BJ (cell line): ENCODE measurements around the gene ZNF649. TPM values are rescaled to one million over a fixed set of nuclear protein-coding genes. Genes with fewer than 3 reads are reported as not detected.

Experiments
- CTCF ChIA-PET: fragments of 350-600 bp; formaldehyde crosslinking; extraction: SDS; loops from one replicate; lab custom pipeline; 2021; ENCODE audit warnings: antibody characterized with exemption, inconsistent platforms; lab: Yijun Ruan, JAX
- POLR2A ChIA-PET: fragments of 300-600 bp; sonication (Branson Sonifier 250); formaldehyde crosslinking; extraction: SDS; loops from one replicate; lab custom pipeline; 2021; ENCODE audit warnings: antibody characterized with exemption; lab: Charles Lee
- DNase-seq: peaks from one replicate; pipeline ENCODE4 v3.0.0-alpha.2; 2011; ENCODE audit warnings: low read depth
- H3K27me3 ChIP-seq: 2 replicates; pipeline ENCODE4 v1.6.0; 2011; ENCODE audit warnings: low read length; ENCODE audit not compliant: control insufficient read depth, insufficient read depth
- H3K36me3 ChIP-seq: 2 replicates; pipeline ENCODE4 v1.5.1; 2011; ENCODE audit warnings: low read length; ENCODE audit not compliant: control insufficient read depth, insufficient read depth
- H3K4me3 ChIP-seq: 2 replicates; pipeline ENCODE4 v1.5.1; 2011; ENCODE audit warnings: low read depth, mild to moderate bottlenecking, control low read depth, low read length
- CTCF ChIP-seq: IDR thresholded peaks from 2 replicates; pipeline ENCODE4 v1.5.1; 2011; ENCODE audit warnings: low read depth, mild to moderate bottlenecking, control low read depth, inconsistent platforms, low read length, moderate library complexity; ENCODE audit not compliant: insufficient read depth
- polyA plus RNA-seq: library from polyadenylated mRNA; depleted of rRNA; stranded (reverse); fragments of >200 nt; gene quantifications from 2 replicates; pipeline ENCODE4 v1.2.3, GENCODE V29; 2011

The ZNF649 gene
- polyA plus RNA-seq, 1 experiment = 2.5 TPM

DNA sequence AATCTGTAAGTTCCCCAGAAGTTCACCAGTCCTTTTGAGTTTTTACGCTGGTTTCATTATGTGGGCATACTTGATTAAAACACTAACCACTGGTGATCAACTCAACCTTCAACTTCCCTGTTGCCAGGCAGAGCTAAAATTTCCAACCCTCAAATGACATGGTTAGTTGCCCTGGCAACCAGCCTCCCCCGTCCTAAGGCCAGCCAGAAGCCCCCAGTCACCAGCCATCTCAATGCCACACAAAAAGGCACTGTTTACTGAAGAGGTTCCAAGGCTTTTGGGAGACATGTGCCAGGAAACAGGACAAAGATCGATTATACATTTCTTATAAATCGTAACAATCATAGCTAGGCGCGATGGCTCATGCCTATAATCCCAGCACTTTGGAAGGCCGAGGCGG is 1.6 kb downstream of the ZNF649 start:
- TF ChIP-seq CTCF = no peak
- Histone ChIP-seq H3K27me3 (peaks cover 3% of the 10 kb centered on the region; the same call in 1 of the 2 replicates), H3K4me3 (no peak overlapping the region), H3K36me3 (peaks cover 1% of the 10 kb centered on the region; the same call in 1 of the 2 replicates)
- DNase-seq = no peak
- ChIA-PET POLR2A (no interaction called here), CTCF (interaction anchor here (1.2 to 1.3 kb wide), 2 partner anchors 14 to 18 kb away, joined by 3 to 4 read pairs; no protein-coding TSS in a partner anchor)

DNA sequence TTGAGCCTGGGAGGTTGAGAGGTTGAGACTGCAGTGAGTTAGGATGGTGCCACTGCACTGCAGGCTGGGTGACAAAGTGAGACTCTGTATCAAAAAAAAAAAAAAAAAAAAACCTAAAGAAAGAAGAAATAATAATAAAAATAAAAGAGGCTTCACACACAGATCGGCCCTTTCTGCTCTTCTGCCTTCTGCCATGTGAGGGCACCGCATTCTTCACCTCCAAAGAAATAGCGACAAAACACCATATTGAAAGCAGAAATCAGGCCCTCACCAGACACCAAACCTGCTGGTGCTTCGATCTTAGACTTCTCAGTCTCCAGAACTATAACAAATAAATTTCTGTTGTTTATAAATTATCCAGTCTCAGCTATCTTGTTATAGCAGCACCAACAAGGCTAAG is 3.0 kb downstream of the ZNF649 start:
- POLR2A ChIA-PET = no interaction called here

GRCh38 chr19:51891193-51891747 is 13.5 kb downstream of the ZNF649 start:
- ChIA-PET POLR2A (no interaction called here), CTCF (no interaction called here)
- Histone ChIP-seq H3K27me3 (no peaks in the 10 kb centered on the region), H3K4me3 (no peak overlapping the region), H3K36me3 (peaks cover 14% of the 10 kb centered on the region)
- TF ChIP-seq CTCF = no peak
- no peak for DNase-seq

More for the DNA sequence above, 3.0 kb downstream of the ZNF649 start:
- TF ChIP-seq CTCF = no peak
- CTCF ChIA-PET = no interaction called here
- no peak overlapping the region for H3K4me3 ChIP-seq
- no peak for DNase-seq
- H3K36me3 ChIP-seq = peaks cover 1% of the 10 kb centered on the region; the same call in 1 of the 2 replicates
- no peaks in the 10 kb centered on the region for H3K27me3 ChIP-seq

GRCh38 chr19:51889934-51890333 is 14.9 kb downstream of the ZNF649 start:
- Histone ChIP-seq H3K4me3 (no peak overlapping the region), H3K36me3 (peaks cover 8% of the 10 kb centered on the region), H3K27me3 (no peaks in the 10 kb centered on the region)
- DNase-seq = no peak
- ChIA-PET CTCF (no interaction called here), POLR2A (no interaction called here)
- TF ChIP-seq CTCF = no peak

GRCh38 chr19:51887522-51888498 is 17.0 kb downstream of the ZNF649 start, which contains the start of gene ZNF577:
Gene ZNF577 (minus strand): TSS chr19:51887951. CDS start chr19:51880382, 7,569 bp downstream.
- peak; percentile 35 for DNase-seq
- Histone ChIP-seq H3K36me3 (peaks cover 5% of the 10 kb centered on the region), H3K27me3 (no peaks in the 10 kb centered on the region), H3K4me3 (peak within 1 kb of the TSS; percentile 91)
- no peak for TF ChIP-seq CTCF
- CTCF ChIA-PET = no interaction called here
- POLR2A ChIA-PET = no interaction called here
